Measurements from ENCODE around the gene UBE2E3. TPM values are rescaled to one million over a fixed set of nuclear protein-coding genes. Genes with fewer than 3 reads are reported as not detected.

Gene UBE2E3
- total RNA-seq, 1 donor from 2014 or later = 379 TPM

GRCh38 chr2:181066333-181066732 is 85.9 kb downstream of the UBE2E3 start:
- Histone ChIP-seq H4K20me1 (ENCODE audit: low read depth) (no peaks in the 10 kb centered on the region), H3K9ac (no peak overlapping the region), H3K4me1 (peaks cover 6% of the 10 kb centered on the region), H3K27me3 (no peaks in the 10 kb centered on the region), H2AFZ (replicated peaks) (no peak overlapping the region), H3K4me2 (no peak overlapping the region), H3K4me3 (no peak overlapping the region), H3K79me2 (ENCODE audit: low read depth) (peaks cover 14% of the 10 kb centered on the region), H3F3A (ENCODE audit: low read depth) (no peaks in the 10 kb centered on the region), H3K27ac (no peak overlapping the region), H3K36me3 (peaks cover 7% of the 10 kb centered on the region), H3K9me3 (ENCODE audit: low read depth) (no peaks in the 10 kb centered on the region)
- H3K4me3 Mint-ChIP-seq = no peak overlapping the region
- H3K27me3 Mint-ChIP-seq (ENCODE audit: insufficient read depth, low read depth) = no peaks in the 10 kb centered on the region
- no peaks in the 10 kb centered on the region for H3K4me1 Mint-ChIP-seq
- DNase-seq (ENCODE audit: low spot score) = no peak
- H3K27ac Mint-ChIP-seq = no peak overlapping the region
- H3K36me3 Mint-ChIP-seq = peaks cover 25% of the 10 kb centered on the region
- H3K9me3 Mint-ChIP-seq = no peaks in the 10 kb centered on the region
- TF ChIP-seq CTCF (IDR thresholded peaks at IDR 0.05) (no peak), EZH2phosphoT487 (IDR thresholded peaks at IDR 0.05) (no peak), EZH2 (IDR thresholded peaks at IDR 0.05) (no peak)

DNA sequence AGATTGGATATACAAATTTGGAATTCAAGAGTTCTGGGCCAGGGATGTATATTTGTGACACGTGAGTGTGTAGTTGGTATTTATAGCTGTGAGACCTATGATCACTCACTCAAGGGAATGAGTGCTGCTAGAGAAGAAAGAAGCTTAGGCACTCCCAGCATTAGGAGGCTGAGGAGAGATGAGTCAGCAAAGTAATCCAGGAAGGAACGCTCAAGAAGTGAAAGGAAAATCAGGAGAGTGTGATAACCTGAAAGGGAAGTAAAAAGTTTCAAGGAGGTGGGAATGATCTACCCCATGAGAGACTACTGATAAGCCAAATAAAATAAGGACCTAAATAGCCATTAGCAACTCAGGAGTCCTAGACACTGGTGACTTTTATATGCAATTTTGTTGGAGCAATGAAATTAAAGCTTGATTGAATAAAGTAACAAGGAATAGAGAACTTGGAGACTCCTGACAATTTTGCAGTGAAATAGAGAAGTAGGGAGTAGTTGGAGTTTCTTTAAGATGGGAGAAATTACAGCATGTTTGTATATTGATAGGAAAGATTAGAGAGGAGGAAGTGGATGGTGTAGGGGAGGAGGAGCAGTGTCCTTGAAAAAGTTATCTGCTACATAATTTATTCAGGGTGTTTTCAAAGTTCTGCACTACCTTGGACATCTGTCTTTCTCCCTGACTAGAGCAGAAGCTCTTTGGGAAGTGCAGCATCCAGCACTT is 89.9 kb downstream of the UBE2E3 start:
- no peaks in the 10 kb centered on the region for H3K9me3 Mint-ChIP-seq
- Histone ChIP-seq H3K9me3 (ENCODE audit: low read depth) (no peaks in the 10 kb centered on the region), H2AFZ (replicated peaks) (no peak overlapping the region), H3K4me2 (no peak overlapping the region), H3K79me2 (ENCODE audit: low read depth) (peaks cover 20% of the 10 kb centered on the region), H3K36me3 (peaks cover 7% of the 10 kb centered on the region), H3F3A (ENCODE audit: low read depth) (no peaks in the 10 kb centered on the region), H4K20me1 (ENCODE audit: low read depth) (no peaks in the 10 kb centered on the region), H3K27me3 (no peaks in the 10 kb centered on the region), H3K27ac (no peak overlapping the region), H3K9ac (no peak overlapping the region), H3K4me3 (no peak overlapping the region), H3K4me1 (peaks cover 6% of the 10 kb centered on the region)
- no peaks in the 10 kb centered on the region for H3K27me3 Mint-ChIP-seq (ENCODE audit: insufficient read depth, low read depth)
- peaks cover 4% of the 10 kb centered on the region for H3K36me3 Mint-ChIP-seq
- H3K4me3 Mint-ChIP-seq = no peak overlapping the region
- H3K27ac Mint-ChIP-seq = no peak overlapping the region
- TF ChIP-seq CTCF (IDR thresholded peaks at IDR 0.05) (no peak), EZH2phosphoT487 (IDR thresholded peaks at IDR 0.05) (no peak), EZH2 (IDR thresholded peaks at IDR 0.05) (no peak)
- no peak for DNase-seq (ENCODE audit: low spot score)
- peaks cover 3% of the 10 kb centered on the region for H3K4me1 Mint-ChIP-seq

- peaks cover 3% of the 10 kb centered on the region for H3K4me1 Mint-ChIP-seq
- Histone ChIP-seq H3F3A (ENCODE audit: low read depth) (no peaks in the 10 kb centered on the region), H3K4me2 (no peak overlapping the region), H3K9me3 (ENCODE audit: low read depth) (no peaks in the 10 kb centered on the region), H2AFZ (replicated peaks) (no peak overlapping the region), H4K20me1 (ENCODE audit: low read depth) (no peaks in the 10 kb centered on the region), H3K27me3 (no peaks in the 10 kb centered on the region), H3K4me1 (peaks cover 6% of the 10 kb centered on the region), H3K79me2 (ENCODE audit: low read depth) (peaks cover 16% of the 10 kb centered on the region), H3K27ac (no peak overlapping the region), H3K36me3 (peaks cover 5% of the 10 kb centered on the region), H3K4me3 (no peak overlapping the region), H3K9ac (no peak overlapping the region)
- no peaks in the 10 kb centered on the region for H3K27me3 Mint-ChIP-seq (ENCODE audit: insufficient read depth, low read depth)
- H3K27ac Mint-ChIP-seq = no peak overlapping the region
- H3K36me3 Mint-ChIP-seq = peaks cover 4% of the 10 kb centered on the region
- TF ChIP-seq EZH2phosphoT487 (IDR thresholded peaks at IDR 0.05) = no peak
- TF ChIP-seq EZH2 (IDR thresholded peaks at IDR 0.05) = no peak
- TF ChIP-seq CTCF (IDR thresholded peaks at IDR 0.05) = no peak
- no peaks in the 10 kb centered on the region for H3K9me3 Mint-ChIP-seq
- H3K4me3 Mint-ChIP-seq = no peak overlapping the region
- no peak for DNase-seq (ENCODE audit: low spot score)
These were observed 90.4 kb downstream of the UBE2E3 start for GRCh38 chr2:181070836-181071200.
